NB4 (cell line): ENCODE data around the gene RNF217.

ENCODE experiments used
- DNase-seq: peaks from one replicate; pipeline ENCODE4 v3.0.0; 2010; ENCODE audit warnings: low read depth
- H3K4me3 ChIP-seq: one replicate; pipeline ENCODE4 v1.5.1; 2011; ENCODE audit warnings: mild to moderate bottlenecking, low read depth, low read length, moderate library complexity
- MYC ChIP-seq: IDR thresholded peaks from 2 replicates; pipeline ENCODE4 v1.6.1; 2011; ENCODE audit warnings: low read depth, low read length
- POLR2A ChIP-seq: IDR thresholded peaks from 2 replicates; pipeline ENCODE4 v1.6.1; 2011; ENCODE audit warnings: mild to moderate bottlenecking; ENCODE audit not compliant: insufficient read length; ENCODE audit errors: extremely low read depth
- TF ChIP-seq, protein P1 (sequence below): IDR thresholded peaks from one replicate; pipeline ENCODE4 v1.5.1; 2012; ENCODE audit warnings: low read depth, low read length
- TF ChIP-seq, protein P2 (sequence below): IDR thresholded peaks from 2 replicates; pipeline ENCODE4 v1.6.1; 2011; ENCODE audit warnings: low read depth, low read length

Gene RNF217

DNA sequence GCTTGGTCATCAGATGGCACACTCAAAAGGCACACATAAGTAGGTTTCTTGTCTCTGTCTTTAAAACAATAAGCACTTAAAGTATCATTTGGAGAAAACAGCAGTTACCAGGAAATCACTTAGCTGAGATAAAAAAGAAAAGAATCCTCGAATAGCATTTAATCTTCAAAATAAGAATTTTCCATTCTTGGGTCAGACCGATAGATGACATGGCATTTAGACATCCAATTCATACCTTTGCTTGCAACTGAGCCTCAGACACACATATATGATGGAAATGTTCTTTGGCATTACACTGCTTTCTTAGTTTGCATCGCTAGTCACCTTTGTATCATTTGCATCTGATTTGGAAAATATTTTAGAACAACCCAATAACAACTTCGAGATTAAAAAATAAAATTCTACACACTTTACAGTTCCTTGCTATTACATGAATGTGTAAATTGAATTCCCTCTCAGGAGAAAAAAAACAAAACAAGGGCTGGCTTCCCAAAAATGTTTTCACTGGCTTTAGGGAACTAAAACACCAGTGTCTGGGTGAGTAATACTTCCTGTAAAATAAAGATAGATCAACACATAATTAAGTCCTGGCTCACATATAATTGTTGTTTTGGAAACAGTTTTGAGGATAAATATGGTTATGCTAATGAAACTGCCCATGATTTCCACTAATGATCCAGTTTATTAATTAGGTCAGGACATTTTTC is 1.3 kb upstream of the RNF217 start:
- no peak overlapping the region for H3K4me3 ChIP-seq
- TF ChIP-seq, protein P1, sequence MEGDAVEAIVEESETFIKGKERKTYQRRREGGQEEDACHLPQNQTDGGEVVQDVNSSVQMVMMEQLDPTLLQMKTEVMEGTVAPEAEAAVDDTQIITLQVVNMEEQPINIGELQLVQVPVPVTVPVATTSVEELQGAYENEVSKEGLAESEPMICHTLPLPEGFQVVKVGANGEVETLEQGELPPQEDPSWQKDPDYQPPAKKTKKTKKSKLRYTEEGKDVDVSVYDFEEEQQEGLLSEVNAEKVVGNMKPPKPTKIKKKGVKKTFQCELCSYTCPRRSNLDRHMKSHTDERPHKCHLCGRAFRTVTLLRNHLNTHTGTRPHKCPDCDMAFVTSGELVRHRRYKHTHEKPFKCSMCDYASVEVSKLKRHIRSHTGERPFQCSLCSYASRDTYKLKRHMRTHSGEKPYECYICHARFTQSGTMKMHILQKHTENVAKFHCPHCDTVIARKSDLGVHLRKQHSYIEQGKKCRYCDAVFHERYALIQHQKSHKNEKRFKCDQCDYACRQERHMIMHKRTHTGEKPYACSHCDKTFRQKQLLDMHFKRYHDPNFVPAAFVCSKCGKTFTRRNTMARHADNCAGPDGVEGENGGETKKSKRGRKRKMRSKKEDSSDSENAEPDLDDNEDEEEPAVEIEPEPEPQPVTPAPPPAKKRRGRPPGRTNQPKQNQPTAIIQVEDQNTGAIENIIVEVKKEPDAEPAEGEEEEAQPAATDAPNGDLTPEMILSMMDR = no peak
- TF ChIP-seq MYC (no peak), POLR2A (no peak)
- TF ChIP-seq, protein P2, sequence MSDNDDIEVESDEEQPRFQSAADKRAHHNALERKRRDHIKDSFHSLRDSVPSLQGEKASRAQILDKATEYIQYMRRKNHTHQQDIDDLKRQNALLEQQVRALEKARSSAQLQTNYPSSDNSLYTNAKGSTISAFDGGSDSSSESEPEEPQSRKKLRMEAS = no peak
- no peak for DNase-seq

DNA sequence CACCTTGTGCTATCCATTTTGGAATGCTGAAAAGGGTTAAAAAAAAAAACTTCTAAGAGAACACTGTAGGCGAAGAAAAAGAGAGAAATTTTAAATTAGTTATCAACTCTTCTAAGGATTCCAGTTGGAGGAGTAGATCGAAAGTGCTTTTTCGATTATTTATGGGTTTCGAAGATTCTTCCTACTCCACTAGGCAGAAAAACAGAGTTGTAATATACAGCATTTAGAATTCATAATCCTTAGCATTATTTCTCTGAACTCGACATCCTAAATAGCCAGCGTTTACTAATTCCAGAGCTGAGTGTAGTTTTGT is 817 bp upstream of the RNF217 start:
- H3K4me3 ChIP-seq = no peak overlapping the region
- TF ChIP-seq POLR2A (no peak), MYC (no peak)
- TF ChIP-seq, protein P2 = no peak
- TF ChIP-seq, protein P1 = no peak
- DNase-seq = no peak

DNA sequence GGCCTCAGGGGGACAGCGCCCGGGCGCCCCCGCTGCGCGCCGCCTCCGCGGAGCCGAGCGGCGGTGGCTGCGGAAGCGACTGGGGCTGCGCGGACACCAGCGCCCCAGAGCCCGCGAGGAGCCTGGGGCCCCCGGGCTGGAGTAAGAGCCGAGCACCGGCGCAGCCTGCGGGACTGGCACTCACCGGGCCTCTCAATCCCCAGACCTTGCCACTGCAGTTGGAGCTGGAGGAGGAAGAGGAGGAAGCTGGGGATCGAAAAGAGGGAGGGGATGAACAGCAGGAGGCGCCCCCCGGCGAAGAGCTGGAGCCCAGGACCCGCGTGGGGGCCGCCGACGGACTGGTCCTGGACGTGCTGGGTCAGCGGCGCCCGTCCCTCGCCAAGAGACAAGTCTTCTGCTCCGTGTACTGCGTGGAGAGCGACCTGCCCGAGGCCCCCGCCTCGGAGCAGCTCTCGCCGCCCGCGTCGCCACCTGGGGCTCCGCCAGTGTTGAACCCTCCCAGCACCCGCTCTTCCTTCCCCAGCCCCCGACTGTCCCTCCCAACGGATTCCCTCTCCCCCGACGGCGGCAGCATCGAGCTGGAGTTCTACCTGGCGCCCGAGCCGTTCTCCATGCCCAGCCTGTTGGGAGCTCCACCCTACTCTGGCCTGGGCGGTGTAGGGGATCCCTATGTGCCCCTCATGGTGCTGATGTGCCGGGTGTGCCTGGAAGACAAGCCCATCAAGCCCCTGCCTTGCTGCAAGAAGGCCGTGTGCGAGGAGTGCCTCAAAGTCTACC is 590 bp downstream of the RNF217 start:
- DNase-seq = no peak
- H3K4me3 ChIP-seq = no peak overlapping the region
- TF ChIP-seq POLR2A (no peak), MYC (no peak)
- TF ChIP-seq, protein P1 = no peak
- TF ChIP-seq, protein P2 = no peak

DNA sequence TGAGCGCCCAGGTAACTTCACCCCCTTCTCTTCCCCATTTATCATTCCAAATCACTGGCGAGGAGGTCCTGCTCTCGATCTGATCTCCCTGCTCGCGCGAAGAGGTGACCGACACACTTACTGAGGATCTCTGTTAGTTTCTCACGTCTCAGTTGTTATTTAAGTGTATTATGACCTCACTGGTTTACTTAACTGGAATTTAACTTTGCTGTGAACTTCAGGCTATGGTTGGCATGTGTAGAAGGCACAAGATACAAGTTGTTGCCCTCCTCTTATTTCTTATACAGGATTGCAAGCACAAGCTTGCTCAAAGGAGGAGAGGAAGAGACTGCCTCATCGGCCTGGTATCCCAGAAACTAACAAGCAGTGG is 1.2 kb downstream of the RNF217 start:
- TF ChIP-seq MYC = no peak
- no peak for TF ChIP-seq POLR2A
- TF ChIP-seq, protein P1 = no peak
- TF ChIP-seq, protein P2 = no peak
- DNase-seq = no peak
- no peak overlapping the region for H3K4me3 ChIP-seq

DNA sequence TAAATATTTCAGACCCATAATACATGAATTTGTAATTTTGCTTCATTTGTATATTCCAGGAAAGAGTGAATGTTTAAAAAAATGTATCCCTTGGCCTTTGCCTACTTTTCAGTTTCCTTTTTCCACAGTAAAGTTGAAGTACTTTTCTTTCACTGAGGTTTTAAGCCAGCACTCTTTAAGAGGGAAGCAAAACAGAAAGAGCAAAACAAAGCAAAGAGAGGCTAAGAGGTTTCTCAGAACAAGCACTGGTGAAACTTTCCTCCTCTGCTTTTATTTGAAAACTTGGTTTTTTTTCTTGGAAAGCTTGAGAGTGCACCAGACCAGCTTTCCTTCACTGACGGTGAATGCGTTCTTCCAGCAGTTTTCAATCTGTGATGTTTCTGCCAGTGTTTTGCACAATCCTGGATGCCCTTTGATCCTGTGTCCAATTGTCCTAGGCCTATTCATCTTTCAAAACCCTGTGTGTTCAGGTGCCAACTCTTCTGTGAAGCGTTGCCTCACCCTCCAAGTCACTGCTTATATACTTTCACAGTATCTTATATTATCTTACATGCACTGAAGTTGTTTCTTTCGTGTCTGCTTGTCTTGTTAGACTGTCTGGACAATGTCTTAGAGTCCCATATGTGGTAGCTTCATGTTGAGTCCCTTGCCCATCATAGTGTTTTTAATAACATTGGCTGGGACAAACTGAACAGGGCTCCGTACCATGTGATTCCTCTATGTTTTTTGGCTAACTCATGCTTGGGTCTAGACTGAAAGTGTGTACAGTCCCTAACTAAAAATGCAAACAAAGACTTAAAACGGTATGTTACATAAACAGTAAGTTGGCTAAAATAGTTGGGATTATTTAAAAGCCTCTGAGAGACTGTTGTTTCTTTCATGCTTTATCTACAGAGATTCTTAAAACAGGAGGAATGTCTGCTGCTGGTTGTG is 1.9 kb downstream of the RNF217 start:
- no peak for DNase-seq
- TF ChIP-seq MYC (no peak), POLR2A (no peak)
- TF ChIP-seq, protein P1 = no peak
- TF ChIP-seq, protein P2 = no peak
- no peak overlapping the region for H3K4me3 ChIP-seq
